RWPE2 (cell line): ENCODE measurements around the gene OLFM4.

Source experiments
- ATAC-seq: fragments of 200-7000 bp; cut with Tn5 transposase; 3 replicates; pipeline ENCODE4 v1.9.1; 2021; ENCODE audit warnings: low read depth
- DNase-seq: peaks from one replicate; pipeline ENCODE4 v3.0.0-alpha.2; 2020; ENCODE audit warnings: low spot score
- H3K27ac ChIP-seq: fragments of 450-650 bp; 2 replicates; pipeline ENCODE4 v1.5.1; 2017; ENCODE audit warnings: mild to moderate bottlenecking; ENCODE audit not compliant: poor library complexity, severe bottlenecking
- H3K27me3 ChIP-seq: fragments of 250-450 bp; sonication (Bioruptor Pico); 2 replicates; pipeline ENCODE4 v1.5.1; 2021; ENCODE audit warnings: mild to moderate bottlenecking, moderate library complexity; ENCODE audit not compliant: insufficient read depth, poor library complexity, severe bottlenecking
- H3K36me3 ChIP-seq: fragments of 250-450 bp; sonication (Bioruptor Pico); 2 replicates; pipeline ENCODE4 v1.5.1; 2020; ENCODE audit warnings: low read depth, mild to moderate bottlenecking, moderate library complexity
- H3K4me1 ChIP-seq: fragments of 250-450 bp; sonication (Bioruptor Pico); 2 replicates; pipeline ENCODE4 v1.5.1; 2021; ENCODE audit warnings: mild to moderate bottlenecking, moderate library complexity; ENCODE audit not compliant: insufficient read depth, poor library complexity, severe bottlenecking
- H3K4me3 ChIP-seq: fragments of 250-450 bp; sonication (Bioruptor Pico); 2 replicates; pipeline ENCODE4 v1.5.1; 2021; ENCODE audit warnings: mild to moderate bottlenecking, moderate library complexity; ENCODE audit not compliant: severe bottlenecking
- H3K9me3 ChIP-seq: fragments of 250-450 bp; sonication (Bioruptor Pico); 2 replicates; pipeline ENCODE4 v1.5.1; 2021; ENCODE audit warnings: mild to moderate bottlenecking, moderate library complexity; ENCODE audit not compliant: severe bottlenecking
- TF ChIP-seq, protein P1 (sequence below): fragments of 450-650 bp; IDR thresholded peaks from one replicate; pipeline ENCODE4 v1.5.1; 2017; ENCODE audit warnings: mild to moderate bottlenecking, moderate library complexity; ENCODE audit not compliant: poor library complexity, severe bottlenecking

The OLFM4 gene

DNA sequence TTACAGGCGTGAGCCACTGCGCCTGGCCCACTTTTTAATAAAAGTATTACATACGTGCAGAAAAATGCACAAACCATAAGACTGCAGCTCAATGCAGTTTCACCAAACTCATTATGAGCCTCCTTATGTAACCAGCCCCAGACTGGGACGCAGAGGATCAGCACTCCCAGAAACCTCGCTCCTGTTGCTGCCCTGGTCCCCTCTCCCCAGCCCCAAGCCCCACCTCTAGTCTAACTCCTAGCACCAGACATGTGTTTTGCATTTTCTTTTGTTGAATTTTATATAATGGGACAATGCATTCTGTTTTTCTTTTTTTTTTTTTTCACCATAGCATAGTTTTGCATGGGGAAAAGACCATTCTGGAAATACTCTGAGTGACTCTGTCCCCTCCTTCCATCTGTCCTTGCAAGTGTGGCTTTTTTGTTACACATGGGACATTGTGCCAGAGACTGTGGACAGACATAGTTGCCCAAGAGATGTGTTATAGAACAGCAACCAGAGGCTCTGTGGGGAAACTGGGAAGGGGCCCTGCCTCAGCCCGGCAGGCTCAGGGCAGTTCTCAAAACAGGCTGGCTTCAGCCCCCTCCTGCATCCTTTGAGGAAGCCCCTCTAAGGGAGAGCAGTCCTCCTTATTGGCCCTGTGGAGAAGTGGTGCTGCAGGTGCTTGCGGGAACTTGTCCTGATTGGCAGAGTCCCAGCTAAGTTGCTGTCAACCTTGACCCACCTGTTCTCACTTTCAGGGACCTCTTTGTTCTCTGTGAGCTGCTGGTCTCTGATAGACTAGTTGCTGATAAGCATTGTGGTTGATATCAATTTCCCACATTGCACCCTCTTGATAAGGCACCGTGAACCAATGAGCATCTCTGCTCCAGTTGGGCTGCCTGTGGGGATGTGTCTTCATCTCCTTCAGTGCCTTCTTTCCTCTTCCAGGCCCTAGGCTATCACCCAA, 13.8 kb upstream of the OLFM4 start:
- Histone ChIP-seq H3K36me3 (no peaks in the 10 kb centered on the region), H3K27me3 (peaks cover 10% of the 10 kb centered on the region), H3K4me3 (no peak overlapping the region), H3K9me3 (no peaks in the 10 kb centered on the region), H3K27ac (no peak overlapping the region), H3K4me1 (no peaks in the 10 kb centered on the region)
- TF ChIP-seq, protein P1, sequence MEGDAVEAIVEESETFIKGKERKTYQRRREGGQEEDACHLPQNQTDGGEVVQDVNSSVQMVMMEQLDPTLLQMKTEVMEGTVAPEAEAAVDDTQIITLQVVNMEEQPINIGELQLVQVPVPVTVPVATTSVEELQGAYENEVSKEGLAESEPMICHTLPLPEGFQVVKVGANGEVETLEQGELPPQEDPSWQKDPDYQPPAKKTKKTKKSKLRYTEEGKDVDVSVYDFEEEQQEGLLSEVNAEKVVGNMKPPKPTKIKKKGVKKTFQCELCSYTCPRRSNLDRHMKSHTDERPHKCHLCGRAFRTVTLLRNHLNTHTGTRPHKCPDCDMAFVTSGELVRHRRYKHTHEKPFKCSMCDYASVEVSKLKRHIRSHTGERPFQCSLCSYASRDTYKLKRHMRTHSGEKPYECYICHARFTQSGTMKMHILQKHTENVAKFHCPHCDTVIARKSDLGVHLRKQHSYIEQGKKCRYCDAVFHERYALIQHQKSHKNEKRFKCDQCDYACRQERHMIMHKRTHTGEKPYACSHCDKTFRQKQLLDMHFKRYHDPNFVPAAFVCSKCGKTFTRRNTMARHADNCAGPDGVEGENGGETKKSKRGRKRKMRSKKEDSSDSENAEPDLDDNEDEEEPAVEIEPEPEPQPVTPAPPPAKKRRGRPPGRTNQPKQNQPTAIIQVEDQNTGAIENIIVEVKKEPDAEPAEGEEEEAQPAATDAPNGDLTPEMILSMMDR, result no peak
- DNase-seq (no peak), ATAC-seq (no peak)

DNA sequence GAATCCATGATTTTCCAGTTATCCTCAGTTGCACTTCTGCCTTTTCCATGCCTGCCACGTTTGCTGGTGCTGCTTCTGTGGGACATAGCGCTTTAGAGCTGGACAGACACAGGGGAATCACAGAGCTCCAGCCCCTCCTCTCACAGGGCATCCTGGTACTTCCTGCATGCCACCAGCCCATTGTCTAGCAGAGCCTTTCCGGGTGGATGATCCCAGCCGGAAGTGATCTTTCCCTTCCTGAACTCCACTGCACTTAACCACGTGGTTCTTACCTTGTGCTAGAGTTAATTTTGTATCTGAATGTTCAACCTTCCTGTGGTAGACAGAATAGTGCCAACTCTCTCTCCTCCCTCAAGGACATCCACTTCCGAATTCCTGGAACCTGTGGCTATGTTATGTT, 12.6 kb upstream of the OLFM4 start:
- TF ChIP-seq, protein P1, result no peak
- no peak for DNase-seq
- ATAC-seq, result no peak
- Histone ChIP-seq H3K9me3 (no peaks in the 10 kb centered on the region), H3K36me3 (no peaks in the 10 kb centered on the region), H3K4me1 (no peaks in the 10 kb centered on the region), H3K27ac (no peak overlapping the region), H3K4me3 (no peak overlapping the region), H3K27me3 (peaks cover 10% of the 10 kb centered on the region)

DNA sequence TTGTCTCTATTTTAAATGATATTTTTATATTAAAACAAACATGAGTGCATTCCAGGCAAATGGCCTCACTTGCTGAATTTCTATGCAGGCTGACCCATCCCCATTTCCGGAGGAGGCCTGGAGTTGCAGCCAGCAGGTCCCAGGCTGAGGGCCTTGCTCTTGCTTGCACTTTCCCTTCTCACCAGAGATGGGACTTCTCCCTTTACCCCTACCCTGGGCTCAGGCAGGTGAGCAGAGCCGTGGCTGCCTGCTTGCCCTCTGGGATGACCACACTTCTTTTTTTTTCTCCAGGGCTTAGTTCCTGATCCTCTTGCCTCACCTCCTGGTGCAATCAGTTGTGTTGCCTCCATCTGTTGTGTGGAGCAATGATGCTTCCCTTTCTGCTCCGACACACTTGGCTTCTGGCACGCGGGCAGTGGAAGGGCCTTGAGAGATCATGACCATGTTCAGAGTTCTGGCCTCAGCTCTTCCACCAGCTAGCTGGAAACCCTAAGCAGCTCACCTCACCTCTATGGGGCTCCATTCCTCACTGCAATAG, 11.1 kb upstream of the OLFM4 start:
- Histone ChIP-seq H3K4me3 (no peak overlapping the region), H3K9me3 (no peaks in the 10 kb centered on the region), H3K36me3 (no peaks in the 10 kb centered on the region), H3K4me1 (no peaks in the 10 kb centered on the region), H3K27ac (no peak overlapping the region), H3K27me3 (no peaks in the 10 kb centered on the region)
- TF ChIP-seq, protein P1, result no peak
- no peak for DNase-seq
- ATAC-seq, result no peak

DNA sequence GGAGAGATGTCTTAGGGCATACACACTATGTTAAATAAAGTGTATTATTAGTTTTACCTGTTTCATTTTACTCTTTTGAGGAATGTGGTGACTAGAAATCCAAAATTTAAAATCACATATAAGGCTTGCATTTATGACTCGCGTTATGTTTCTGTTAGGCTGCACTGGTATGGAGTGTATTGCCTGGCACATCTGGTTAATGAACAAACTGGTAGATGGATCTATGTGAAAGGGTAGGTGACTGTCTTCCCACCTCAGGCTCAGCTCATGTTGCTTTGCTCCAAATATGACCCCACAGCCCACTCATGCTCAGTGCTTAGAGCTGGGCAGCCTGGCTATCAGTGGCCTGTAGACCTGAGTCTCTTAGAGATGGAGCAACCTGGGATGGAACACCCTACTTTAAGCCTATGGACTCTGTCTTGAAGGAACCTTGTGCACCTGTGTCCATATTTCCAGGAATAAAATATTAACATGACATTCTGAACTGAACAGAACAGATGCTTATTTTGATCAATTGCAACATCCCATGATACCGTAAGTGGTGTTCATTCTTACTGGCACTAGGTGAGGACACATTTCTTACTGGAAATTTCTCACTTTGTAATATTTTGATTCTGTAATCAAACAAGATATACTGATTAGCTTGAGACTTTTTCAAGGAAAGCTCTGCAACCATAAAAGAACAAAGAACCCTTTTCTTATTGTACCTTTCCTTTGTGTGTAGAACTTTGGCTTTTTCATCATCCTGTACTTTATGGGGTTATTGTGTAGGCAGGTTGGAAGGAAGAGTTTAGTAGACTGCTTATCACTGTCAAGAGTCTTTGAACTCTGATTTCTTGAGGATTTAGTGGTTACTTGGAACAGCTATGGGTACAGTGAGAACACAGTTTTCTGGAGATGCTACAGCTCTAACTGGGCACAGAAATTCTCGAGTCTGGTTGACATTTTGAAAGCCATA, 9.6 kb upstream of the OLFM4 start:
- no peaks in the 10 kb centered on the region for H3K27me3 ChIP-seq
- TF ChIP-seq, protein P1, result no peak
- no peaks in the 10 kb centered on the region for H3K36me3 ChIP-seq
- no peak for DNase-seq
- H3K4me3 ChIP-seq, result no peak overlapping the region
- ATAC-seq, result no peak
- no peaks in the 10 kb centered on the region for H3K9me3 ChIP-seq
- no peaks in the 10 kb centered on the region for H3K4me1 ChIP-seq
- H3K27ac ChIP-seq, result no peak overlapping the region
